ENCODE data around the gene HEY2. TPM values are rescaled to one million over a fixed set of nuclear protein-coding genes. Genes with fewer than 3 reads are reported as not detected.
A peak's percentile ranks its signal among the peaks of the same experiment; 100 is the strongest.

The HEY2 gene
- total RNA-seq, 1 experiment from 2014 or later: not detected

DNA sequence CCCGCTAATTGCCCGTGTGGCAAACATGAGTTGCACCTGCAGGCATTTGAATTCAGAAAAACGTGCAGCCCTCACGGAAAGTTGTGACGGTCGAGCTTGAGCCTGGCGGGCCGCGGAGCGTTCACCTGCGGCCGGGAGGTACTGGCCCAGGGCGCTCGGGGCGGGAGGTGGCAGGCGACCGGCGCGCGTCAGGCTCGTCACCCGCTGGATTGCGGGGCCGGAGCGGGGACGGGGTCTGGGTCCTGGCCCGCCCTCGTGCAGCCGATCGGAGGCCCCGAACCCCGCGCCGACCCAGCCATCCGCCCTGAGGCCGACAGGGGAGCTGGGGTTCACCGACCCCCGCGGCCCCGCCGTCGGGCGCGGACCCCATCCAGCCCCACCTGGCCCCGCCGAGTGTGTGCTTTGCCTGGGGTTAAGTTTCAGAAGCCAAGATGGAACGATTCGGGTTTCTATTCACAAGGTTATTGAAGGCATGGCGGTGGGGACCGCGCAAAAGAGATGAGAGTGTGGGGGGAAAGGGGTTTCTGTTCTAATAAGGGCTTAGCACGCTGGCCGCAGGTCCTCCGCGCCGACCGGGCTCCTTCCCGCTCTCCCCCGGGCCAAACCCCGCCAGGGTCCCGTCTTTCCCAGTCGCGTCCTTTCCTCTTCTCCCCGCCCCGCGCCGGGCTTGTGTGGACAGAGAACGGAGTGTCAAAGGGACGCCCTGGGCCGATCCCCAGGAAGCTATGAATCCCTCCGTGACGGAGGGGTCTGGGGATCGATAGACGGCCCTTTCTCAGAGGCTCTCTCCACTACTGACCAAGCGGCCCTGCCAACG lies 1.6 kb upstream of the HEY2 start:
- Histone ChIP-seq H3K36me3 (ENCODE audit: control insufficient read depth, insufficient read depth, low read length) (no peaks in the 10 kb centered on the region), H3K9me3 (ENCODE audit: control insufficient read depth, insufficient read depth, low read depth, low read length) (no peaks in the 10 kb centered on the region), H3K27me3 (ENCODE audit: control insufficient read depth, insufficient read depth, low read length) (peaks cover 82% of the 10 kb centered on the region), H3K4me3 (ENCODE audit: low read depth in 2 of 2, low read length in 2 of 2) (peak overlapping the region; percentile 65 to 71), H3K27ac (ENCODE audit: low read length) (no peak overlapping the region), H3K4me1 (ENCODE audit: control insufficient read depth, insufficient read depth, low read length) (peaks cover 24% of the 10 kb centered on the region)
- CTCF ChIA-PET: no interaction called here
- POLR2A ChIA-PET: interaction anchor here (0.7 kb wide), 1 partner anchor 34 kb away, joined by 4 read pairs; no protein-coding TSS in a partner anchor
- intact Hi-C loops (cut with micrococcal nuclease; ENCODE audit: unreplicated experiment): no loop called here
- DNase-seq (ENCODE audit: low read depth, low spot score): no peak
- TF ChIP-seq POLR2AphosphoS5 (IDR thresholded peaks at IDR 0.05; ENCODE audit: low read depth, low read length) (no peak), SIN3A (IDR thresholded peaks at IDR 0.05; ENCODE audit: borderline replicate concordance, insufficient read depth, low read depth, low read length) (0 out of 2 replicates have a peak, but pooled peaks have one; percentile 27)
- ATAC-seq: peak; percentile 50
- in situ Hi-C loops (cut with HindIII; ENCODE audit: low pct_unique_long_range_greater_than_20kb, low sequenced_read_pairs): no loop called here
- no TSS peak for BruUV-seq (replicated peaks)

- no peak for DNase-seq (ENCODE audit: low read depth, low spot score)
- intact Hi-C loops (cut with micrococcal nuclease; ENCODE audit: unreplicated experiment): loop anchor here (1.0 kb wide), 1 partner anchor 434 kb away; no protein-coding TSS in a partner anchor
- CTCF ChIA-PET: no interaction called here
- Histone ChIP-seq H3K36me3 (ENCODE audit: control insufficient read depth, insufficient read depth, low read length) (no peaks in the 10 kb centered on the region), H3K4me3 (ENCODE audit: low read depth in 2 of 2, low read length in 2 of 2) (peak overlapping the region; percentile 65 to 71), H3K27ac (ENCODE audit: low read length) (no peak overlapping the region), H3K27me3 (ENCODE audit: control insufficient read depth, insufficient read depth, low read length) (peaks cover 78% of the 10 kb centered on the region), H3K9me3 (ENCODE audit: control insufficient read depth, insufficient read depth, low read depth, low read length) (no peaks in the 10 kb centered on the region), H3K4me1 (ENCODE audit: control insufficient read depth, insufficient read depth, low read length) (peaks cover 27% of the 10 kb centered on the region)
- ATAC-seq: peak; percentile 33
- in situ Hi-C loops (cut with HindIII; ENCODE audit: low pct_unique_long_range_greater_than_20kb, low sequenced_read_pairs): no loop called here
- POLR2A ChIA-PET: interaction anchor here (0.7 kb wide), 1 partner anchor 33 kb away, joined by 4 read pairs; no protein-coding TSS in a partner anchor
- no TSS peak for BruUV-seq (replicated peaks)
- TF ChIP-seq POLR2AphosphoS5 (IDR thresholded peaks at IDR 0.05; ENCODE audit: low read depth, low read length) (no peak), SIN3A (IDR thresholded peaks at IDR 0.05; ENCODE audit: borderline replicate concordance, insufficient read depth, low read depth, low read length) (no peak), CTCF (IDR thresholded peaks at IDR 0.05) (no peak), TCF7L2 (IDR thresholded peaks at IDR 0.05; ENCODE audit: low read depth, low read length) (no peak)
- TF ChIP-seq, protein P1, sequence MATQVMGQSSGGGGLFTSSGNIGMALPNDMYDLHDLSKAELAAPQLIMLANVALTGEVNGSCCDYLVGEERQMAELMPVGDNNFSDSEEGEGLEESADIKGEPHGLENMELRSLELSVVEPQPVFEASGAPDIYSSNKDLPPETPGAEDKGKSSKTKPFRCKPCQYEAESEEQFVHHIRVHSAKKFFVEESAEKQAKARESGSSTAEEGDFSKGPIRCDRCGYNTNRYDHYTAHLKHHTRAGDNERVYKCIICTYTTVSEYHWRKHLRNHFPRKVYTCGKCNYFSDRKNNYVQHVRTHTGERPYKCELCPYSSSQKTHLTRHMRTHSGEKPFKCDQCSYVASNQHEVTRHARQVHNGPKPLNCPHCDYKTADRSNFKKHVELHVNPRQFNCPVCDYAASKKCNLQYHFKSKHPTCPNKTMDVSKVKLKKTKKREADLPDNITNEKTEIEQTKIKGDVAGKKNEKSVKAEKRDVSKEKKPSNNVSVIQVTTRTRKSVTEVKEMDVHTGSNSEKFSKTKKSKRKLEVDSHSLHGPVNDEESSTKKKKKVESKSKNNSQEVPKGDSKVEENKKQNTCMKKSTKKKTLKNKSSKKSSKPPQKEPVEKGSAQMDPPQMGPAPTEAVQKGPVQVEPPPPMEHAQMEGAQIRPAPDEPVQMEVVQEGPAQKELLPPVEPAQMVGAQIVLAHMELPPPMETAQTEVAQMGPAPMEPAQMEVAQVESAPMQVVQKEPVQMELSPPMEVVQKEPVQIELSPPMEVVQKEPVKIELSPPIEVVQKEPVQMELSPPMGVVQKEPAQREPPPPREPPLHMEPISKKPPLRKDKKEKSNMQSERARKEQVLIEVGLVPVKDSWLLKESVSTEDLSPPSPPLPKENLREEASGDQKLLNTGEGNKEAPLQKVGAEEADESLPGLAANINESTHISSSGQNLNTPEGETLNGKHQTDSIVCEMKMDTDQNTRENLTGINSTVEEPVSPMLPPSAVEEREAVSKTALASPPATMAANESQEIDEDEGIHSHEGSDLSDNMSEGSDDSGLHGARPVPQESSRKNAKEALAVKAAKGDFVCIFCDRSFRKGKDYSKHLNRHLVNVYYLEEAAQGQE (IDR thresholded peaks at IDR 0.05; ENCODE audit: insufficient read depth in 1 of 2, low read depth in 2 of 2, low read length in 1 of 2): no peak
Observed at GRCh38 chr6:125748406-125749172, 843 bp upstream of the HEY2 start.
